HG03175 (cell line): ENCODE data around the gene INPP4A.

Experiments used
- ATAC-seq: cut with Tn5 transposase; IDR thresholded peaks from one replicate; pipeline ENCODE4 v1.9.1; 2021; ENCODE audit warnings: mild to moderate bottlenecking, moderate library complexity; ENCODE audit not compliant: unreplicated experiment

Gene INPP4A

DNA sequence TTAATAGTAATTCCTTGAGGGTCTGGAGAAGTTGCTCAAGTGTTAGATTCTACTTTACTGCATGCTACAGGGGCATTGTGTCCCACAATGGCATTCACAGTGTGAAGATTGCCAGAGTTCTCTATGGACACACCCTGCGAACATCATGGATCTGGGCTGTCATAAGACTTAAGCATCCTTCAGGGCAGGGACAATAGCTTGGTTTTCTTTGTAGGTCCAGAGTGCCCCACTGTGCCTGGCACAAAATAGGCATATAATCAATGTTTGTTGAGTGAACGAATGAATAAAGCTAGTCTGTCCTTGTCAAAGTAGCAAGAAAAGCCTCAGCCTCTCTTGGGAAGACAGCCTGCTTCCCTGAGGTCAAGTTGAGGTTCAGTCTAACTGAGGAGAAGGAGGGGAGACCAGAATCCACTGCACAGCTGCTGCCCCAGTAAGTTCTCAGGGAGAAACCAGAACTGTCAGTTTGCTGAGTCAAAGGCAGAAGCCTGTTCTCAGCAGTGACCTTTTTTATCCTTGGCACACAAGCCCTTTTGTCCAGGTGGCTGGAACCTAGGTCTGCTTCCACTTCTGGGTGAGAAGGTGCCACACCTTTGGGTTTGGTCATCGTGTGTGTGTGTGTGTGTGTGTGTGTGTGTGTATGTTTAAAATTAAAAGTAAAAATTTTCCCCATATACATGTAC is 15.0 kb downstream of the INPP4A start:
- peak; percentile 30 for ATAC-seq

DNA sequence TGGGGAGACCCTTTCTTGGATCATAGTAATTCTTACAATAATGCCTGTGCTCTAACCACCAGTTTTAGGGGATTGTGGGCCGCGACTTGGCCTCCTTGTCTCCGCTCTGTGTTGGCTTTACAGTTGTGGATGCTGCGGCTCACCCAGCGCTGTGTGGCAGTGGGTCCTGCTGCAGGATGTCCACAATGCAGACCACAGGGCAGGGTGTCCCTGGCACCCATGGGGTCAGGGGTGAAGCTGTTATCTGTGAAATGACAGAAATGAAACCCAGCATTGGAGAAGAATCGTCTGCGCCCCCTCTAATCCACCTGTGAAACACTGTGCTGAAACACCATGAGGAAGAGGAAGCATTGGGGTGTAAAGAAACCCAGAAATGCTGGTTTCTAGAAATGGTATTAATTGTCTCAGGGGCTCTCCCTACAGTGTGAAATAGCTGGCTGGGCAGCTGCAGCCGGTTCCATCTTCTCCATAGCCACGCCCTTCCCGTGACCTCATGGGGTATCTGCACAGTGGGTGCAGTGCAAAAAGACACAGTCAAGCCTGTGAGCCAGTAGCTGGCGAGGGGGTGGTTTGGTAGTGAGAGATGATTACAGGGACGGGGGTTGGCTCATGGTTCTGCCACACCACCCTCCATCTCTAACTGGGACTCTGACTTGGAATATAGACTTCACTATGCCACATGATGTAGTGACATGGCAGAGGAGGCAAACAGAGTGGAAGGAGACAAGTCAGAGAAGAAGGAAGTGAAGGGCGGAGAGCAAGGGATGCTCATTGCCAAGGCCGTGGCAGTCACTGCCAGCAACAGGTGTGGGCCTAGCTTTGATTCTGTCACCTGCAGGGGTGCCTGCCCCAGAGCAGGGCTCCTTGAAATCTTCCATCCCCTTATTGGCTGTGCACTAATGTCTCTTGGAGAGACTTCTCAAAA is 16.2 kb downstream of the INPP4A start:
- peak; percentile 67 for ATAC-seq

DNA sequence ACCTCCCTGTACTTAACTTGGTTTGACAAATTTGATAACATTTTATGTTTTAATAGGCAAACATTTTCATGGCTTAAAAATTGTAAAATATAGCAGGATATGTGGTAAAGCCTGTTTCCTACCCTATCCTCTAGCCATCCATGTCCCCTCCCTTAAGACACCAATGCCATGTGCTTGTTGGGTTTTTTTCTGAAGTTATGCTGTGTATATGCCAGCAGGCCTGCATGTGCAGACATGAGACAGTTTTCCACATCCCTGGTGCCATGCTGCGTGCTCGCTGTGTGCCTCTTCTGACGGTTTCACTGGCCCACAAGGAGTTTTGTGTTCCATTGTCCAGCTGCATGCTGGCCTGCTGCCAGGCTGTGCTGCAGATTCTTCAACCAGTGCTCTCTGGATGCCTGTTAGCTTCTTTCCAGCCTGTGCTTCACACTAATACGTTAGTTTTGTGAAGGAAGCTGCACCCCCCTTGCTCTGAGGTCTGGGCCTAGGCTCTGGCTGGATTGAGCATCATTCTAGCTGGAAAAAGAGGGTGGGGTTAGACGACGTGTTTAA is 16.9 kb downstream of the INPP4A start:
- ATAC-seq = no peak

- no peak for ATAC-seq
Measured at GRCh38 chr2:98463081-98463481, 18.4 kb downstream of the INPP4A start.

GRCh38 chr2:98463551-98463971 is 18.9 kb downstream of the INPP4A start:
- no peak for ATAC-seq

GRCh38 chr2:98463988-98464771 is 19.5 kb downstream of the INPP4A start:
- no peak for ATAC-seq

GRCh38 chr2:98464772-98465310 is 20.2 kb downstream of the INPP4A start:
- peak; percentile 50 for ATAC-seq

DNA sequence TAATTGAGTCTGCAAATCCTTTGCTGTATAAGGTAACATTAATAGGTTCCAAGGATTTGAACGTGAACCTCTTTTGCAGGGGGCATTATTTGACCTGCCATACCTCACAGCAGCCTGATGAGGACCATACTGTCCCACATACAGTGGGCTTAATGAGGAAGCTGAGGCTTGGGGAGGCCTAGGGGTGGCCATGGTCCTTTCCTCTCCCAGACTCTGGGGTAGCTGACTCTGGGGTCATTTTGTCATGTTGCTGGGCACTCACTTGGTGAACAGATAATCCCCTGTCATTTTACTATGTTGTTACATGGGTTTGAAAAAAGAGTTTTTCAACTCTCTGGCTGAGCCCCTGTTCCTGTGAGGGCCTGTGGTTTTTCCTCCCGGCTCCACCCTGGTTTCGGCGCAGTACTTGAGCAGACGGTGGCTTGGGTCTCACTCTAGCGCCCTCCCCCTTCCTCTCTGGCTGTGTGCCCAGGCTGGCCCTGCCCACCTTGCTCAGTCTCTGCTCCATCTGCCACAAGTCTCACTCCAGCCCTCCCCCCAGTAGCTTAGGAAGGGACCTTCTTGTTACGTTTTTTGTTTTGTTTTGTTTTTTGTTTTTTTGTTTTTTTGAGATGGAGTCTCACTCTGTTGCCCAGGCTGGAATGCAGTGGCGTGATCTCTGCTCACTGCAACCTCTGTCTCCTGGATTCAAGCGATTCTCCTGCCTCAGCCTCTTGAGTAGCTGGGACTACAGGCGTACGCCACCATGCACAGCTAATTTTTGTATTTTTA is 21.0 kb downstream of the INPP4A start:
- peak; percentile 30 for ATAC-seq

DNA sequence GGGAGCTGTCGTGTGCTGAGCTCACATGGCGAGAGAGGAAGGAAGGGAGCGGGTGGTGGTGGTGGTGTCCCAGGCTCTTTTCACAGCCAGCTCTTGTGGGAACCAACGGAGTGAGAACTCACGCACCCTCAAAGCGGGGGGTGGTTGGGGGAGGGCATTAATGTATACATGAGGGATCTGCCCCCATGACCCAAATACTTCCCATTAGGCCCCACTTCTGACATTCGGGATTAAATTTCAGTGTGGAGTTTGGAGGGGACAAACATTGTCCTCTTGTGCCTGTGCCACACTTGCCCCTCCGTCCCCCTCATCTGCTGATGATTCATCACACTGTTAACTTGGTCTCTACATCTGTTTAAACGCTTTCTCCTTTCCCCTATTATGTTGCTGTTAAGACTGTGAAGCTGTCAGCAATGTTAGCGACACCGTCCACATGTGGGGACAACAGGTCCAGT is 22.5 kb downstream of the INPP4A start:
- no peak for ATAC-seq

DNA sequence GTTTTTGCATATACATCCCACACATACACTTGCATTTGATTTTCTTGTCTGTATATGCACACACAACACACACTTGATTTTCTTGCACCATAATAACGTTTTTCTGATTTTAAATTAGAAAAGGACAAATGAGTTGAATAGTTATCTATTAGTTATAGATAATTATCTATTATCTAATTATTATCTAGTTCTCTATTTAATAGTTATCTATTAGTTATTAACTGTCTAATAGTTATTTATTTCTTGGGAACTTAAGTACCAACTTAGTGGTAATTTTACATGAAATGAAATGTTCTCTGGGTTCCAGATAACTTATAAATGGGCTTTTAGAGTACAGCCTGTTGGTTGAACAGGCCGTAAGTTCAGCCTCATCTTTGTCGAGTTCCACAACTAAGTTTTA is 23.0 kb downstream of the INPP4A start:
- no peak for ATAC-seq

GRCh38 chr2:98468621-98469236 is 24.1 kb downstream of the INPP4A start:
- ATAC-seq = peak; percentile 20

DNA sequence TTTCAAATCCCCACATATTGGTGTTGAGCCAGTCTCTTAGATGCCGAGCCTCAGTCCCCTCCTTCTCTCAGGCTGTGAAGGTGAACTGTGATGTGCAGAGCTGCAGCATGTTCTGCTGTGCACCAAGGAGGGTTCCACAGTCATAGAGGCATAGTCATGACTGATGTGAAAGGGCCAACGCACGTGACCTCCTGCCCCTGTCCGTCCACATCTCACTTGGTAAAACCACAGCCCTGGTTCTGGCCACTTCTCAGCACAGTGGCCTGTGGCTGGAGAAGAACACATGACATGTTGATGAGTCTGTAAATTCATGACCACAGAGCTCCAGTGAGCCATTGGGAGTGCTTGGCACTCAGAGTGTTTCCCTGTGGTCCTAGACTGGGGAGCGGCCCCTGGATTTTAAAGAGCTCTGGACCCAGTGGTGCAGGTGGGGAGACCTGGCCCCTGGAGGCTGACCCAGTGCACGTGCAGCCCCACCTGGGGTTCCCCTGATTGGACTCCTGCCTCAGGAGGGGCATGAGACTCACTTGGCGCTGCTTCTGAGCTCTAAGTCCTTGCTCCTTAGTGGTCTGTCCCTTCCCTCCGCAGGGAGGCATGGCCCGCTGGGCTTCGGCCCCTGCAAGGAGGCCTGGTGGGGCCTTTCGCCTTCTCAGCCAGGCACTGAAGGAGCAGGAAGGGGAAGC is 25.3 kb downstream of the INPP4A start:
- ATAC-seq = no peak

DNA sequence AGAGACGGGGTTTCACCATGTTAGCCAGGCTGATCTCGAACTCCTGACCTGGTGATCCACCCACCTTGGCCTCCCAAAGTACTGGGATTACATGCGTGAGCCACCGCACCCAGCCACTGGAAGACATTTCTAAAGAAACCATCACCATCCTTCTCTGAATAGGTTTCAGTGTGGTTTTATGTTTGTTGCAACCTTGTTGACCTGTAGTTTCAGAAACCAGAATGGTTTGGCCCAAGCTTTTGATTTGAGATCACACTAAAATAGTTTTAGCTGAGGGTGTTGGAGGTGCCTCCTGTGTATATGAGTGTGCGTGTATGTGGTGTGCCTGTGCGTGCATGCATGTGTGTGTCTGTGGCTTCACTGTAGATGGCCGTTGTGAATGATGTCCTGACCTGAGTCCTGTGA is 26.2 kb downstream of the INPP4A start:
- no peak for ATAC-seq

GRCh38 chr2:98471402-98472131 is 26.9 kb downstream of the INPP4A start:
- no peak for ATAC-seq

DNA sequence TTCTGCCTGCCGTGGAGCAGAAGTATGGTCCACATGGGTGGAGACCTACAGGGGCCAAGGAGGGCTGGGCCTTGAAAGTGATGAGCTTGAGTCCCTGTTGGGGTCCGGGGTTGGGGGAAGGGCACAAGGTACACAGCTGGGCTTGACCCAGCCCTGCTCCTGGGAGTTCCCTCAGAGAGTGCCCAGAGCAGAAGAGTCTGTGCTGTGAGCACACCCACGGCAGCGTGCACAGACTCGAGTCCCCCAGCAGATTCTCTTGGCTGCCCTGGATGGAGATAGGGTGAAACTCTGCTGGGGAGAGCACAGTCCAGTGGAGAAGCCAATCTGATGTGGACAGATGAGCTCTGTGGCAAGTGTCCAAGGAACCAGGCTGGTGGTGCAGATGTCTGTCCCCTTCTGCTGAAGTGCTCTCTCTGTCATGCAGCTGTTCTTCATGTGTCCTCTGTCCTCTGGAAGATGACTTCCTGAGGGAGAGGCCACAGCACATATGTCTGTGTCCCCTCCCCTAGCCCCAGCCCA is 27.5 kb downstream of the INPP4A start:
- no peak for ATAC-seq

GRCh38 chr2:98472961-98473746 is 28.5 kb downstream of the INPP4A start:
- ATAC-seq = no peak
